NCI-H226 (cell line): ENCODE measurements around the gene SPATS1.
"Not testable (repeated sequence)": the region's sequence is repeated elsewhere in the genome, so short reads cannot be mapped to it uniquely, and the experiment has no call there.

Experiments used
- DNase-seq: peaks from one replicate; pipeline ENCODE4 v3.0.0-alpha.2; 2015

Gene SPATS1

GRCh38 chr6:44312901-44313788, 29.3 kb upstream of the SPATS1 start, which contains the start of gene AARS2:
AARS2 (minus strand) TSS chr6:44313347; CDS start chr6:44313323, 24 bp downstream.
- peak; percentile 59 for DNase-seq

- DNase-seq: not testable (repeated sequence)
Observed at GRCh38 chr6:44314657-44315056, 27.8 kb upstream of the SPATS1 start.

- DNase-seq: no peak
Observed at GRCh38 chr6:44315516-44315915, 26.9 kb upstream of the SPATS1 start.

- DNase-seq: no peak
Observed at GRCh38 chr6:44315951-44316350, 26.5 kb upstream of the SPATS1 start.

- DNase-seq: no peak
Observed at GRCh38 chr6:44316481-44316880, 26.0 kb upstream of the SPATS1 start.

GRCh38 chr6:44317136-44317631, 25.3 kb upstream of the SPATS1 start:
- not testable (repeated sequence) for DNase-seq

GRCh38 chr6:44321210-44321609, 21.2 kb upstream of the SPATS1 start:
- no peak for DNase-seq

- DNase-seq: no peak
Observed at GRCh38 chr6:44327096-44327495, 15.4 kb upstream of the SPATS1 start.

- DNase-seq: no peak
Observed at GRCh38 chr6:44327760-44328159, 14.7 kb upstream of the SPATS1 start.

GRCh38 chr6:44328203-44328602, 14.2 kb upstream of the SPATS1 start:
- not testable (repeated sequence) for DNase-seq

GRCh38 chr6:44329858-44330257, 12.6 kb upstream of the SPATS1 start:
- DNase-seq: no peak

- DNase-seq: no peak
Observed at GRCh38 chr6:44332585-44332984, 9.9 kb upstream of the SPATS1 start.

- no peak for DNase-seq
Observed at GRCh38 chr6:44333273-44333919, 9.1 kb upstream of the SPATS1 start.

GRCh38 chr6:44333942-44334341, 8.5 kb upstream of the SPATS1 start:
- DNase-seq: no peak

GRCh38 chr6:44335631-44336030, 6.8 kb upstream of the SPATS1 start:
- DNase-seq: no peak

- DNase-seq: peak; percentile 24
Observed at GRCh38 chr6:44338228-44339122, 4.0 kb upstream of the SPATS1 start.

- no peak for DNase-seq
Observed at GRCh38 chr6:44339301-44339700, 3.1 kb upstream of the SPATS1 start.

- DNase-seq: peak; percentile 72
Observed at GRCh38 chr6:44339763-44340625, 2.5 kb upstream of the SPATS1 start.

- no peak for DNase-seq
Observed at GRCh38 chr6:44341095-44341890, 1.2 kb upstream of the SPATS1 start.

- no peak for DNase-seq
Observed at GRCh38 chr6:44342052-44342451, 398 bp upstream of the SPATS1 start.

GRCh38 chr6:44346818-44347217, 4.4 kb downstream of the SPATS1 start:
- not testable (repeated sequence) for DNase-seq
